ENCODE results near the gene FAM107A.

The FAM107A gene

DNA sequence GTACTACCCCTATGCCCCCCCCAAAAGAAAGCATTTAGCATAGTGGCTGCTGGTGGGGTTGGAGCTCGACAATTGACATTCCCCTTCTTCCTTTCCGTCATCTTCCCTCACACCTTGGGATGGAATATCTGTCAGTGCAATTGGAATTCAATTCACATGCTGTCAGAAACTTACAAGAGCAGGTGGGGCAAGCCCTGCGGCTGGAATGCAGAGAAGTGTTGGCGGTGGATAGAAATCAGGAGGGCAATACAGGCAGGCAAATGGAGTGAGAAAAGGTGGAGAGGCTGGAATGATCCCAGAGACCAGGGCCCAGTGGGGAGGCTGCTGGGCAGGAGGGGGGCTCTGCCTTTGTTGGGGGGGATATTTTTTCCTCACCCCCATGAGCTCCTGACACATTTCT lies 45.2 kb upstream of the FAM107A start:
- H3K4me3 ChIP-seq (ENCODE audit: low read depth, low read length): no peak overlapping the region
- CTCF ChIA-PET: interaction anchor here (0.9 to 8.8 kb wide), 6 partner anchors 8 to 56 kb away, joined by 3 to 79 read pairs (median 4); no protein-coding TSS in a partner anchor
- POLR2A ChIA-PET: no interaction called here
- DNase-seq (ENCODE audit: low read depth, low spot score): no peak
- TF ChIP-seq, protein P1, sequence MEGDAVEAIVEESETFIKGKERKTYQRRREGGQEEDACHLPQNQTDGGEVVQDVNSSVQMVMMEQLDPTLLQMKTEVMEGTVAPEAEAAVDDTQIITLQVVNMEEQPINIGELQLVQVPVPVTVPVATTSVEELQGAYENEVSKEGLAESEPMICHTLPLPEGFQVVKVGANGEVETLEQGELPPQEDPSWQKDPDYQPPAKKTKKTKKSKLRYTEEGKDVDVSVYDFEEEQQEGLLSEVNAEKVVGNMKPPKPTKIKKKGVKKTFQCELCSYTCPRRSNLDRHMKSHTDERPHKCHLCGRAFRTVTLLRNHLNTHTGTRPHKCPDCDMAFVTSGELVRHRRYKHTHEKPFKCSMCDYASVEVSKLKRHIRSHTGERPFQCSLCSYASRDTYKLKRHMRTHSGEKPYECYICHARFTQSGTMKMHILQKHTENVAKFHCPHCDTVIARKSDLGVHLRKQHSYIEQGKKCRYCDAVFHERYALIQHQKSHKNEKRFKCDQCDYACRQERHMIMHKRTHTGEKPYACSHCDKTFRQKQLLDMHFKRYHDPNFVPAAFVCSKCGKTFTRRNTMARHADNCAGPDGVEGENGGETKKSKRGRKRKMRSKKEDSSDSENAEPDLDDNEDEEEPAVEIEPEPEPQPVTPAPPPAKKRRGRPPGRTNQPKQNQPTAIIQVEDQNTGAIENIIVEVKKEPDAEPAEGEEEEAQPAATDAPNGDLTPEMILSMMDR (IDR thresholded peaks at IDR 0.05; ENCODE audit: insufficient read depth, low read length, missing control alignments): no peak

DNA sequence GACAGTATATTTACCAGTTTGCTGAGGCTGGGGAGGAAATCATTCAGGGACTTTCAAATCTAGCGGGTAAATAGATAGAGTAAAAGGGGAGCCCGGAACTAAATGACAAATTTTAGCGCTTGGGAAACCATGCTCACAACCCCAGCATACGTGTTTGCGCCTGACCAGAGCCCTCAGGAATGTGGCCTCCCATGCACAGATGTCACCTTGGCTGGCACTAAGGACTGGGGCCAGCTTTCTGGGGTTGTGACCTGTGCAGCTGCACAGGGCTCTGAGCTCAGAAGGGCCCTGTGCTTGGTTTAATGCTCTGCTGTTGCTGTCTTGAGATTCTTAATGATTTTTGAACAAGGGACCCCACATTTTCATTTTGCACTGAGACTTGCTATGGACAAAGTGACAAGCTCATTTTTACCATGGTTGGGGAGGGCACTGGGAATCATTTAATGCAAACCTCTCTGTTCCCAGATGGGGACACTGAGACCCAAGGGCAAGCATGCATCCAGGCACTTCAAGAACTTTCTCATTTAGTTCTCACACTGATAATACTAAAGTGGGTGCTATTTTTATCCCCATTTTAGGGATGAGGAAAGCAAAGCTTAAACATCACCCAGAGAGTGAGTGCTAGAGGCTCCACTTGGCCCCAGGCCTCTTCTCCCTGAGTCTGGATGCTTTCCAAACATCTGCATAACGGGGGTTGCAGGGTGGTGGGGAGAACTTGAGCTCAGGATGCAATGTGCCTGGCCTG lies 44.1 kb upstream of the FAM107A start:
- CTCF ChIA-PET: interaction anchor here (1.0 to 8.8 kb wide), 4 partner anchors 9 to 52 kb away, joined by 5 to 79 read pairs (median 6); no protein-coding TSS in a partner anchor
- POLR2A ChIA-PET: no interaction called here
- H3K4me3 ChIP-seq (ENCODE audit: low read depth, low read length): no peak overlapping the region
- DNase-seq (ENCODE audit: low read depth, low spot score): no peak
- TF ChIP-seq, protein P1 (IDR thresholded peaks at IDR 0.05; ENCODE audit: insufficient read depth, low read length, missing control alignments): no peak

DNA sequence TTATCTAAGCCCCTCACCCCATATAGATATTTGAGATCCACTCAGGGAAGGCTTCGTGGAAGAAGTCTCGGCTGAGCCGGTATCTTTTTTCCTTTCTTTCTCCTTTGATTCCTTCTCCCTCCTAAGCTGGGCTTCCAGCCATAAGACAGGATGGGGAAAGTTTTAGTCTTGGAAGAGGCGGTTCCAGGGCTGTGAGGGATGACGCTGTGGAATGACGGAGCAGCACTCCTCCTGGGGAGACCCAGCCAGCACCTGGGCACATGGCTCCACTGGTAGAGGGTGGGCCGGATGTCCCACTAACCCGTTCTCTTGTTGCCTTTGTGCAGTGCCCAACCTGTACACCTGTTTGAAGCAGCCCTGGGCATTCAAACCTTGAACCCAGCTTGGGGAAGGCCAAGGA lies 43.2 kb upstream of the FAM107A start:
- no peak overlapping the region for H3K4me3 ChIP-seq (ENCODE audit: low read depth, low read length)
- CTCF ChIA-PET: interaction anchor here (8.8 kb wide), 1 partner anchor 10 kb away, joined by 79 read pairs; no protein-coding TSS in a partner anchor
- POLR2A ChIA-PET: no interaction called here
- TF ChIP-seq, protein P1 (IDR thresholded peaks at IDR 0.05; ENCODE audit: insufficient read depth, low read length, missing control alignments): no peak
- no peak for DNase-seq (ENCODE audit: low read depth, low spot score)

DNA sequence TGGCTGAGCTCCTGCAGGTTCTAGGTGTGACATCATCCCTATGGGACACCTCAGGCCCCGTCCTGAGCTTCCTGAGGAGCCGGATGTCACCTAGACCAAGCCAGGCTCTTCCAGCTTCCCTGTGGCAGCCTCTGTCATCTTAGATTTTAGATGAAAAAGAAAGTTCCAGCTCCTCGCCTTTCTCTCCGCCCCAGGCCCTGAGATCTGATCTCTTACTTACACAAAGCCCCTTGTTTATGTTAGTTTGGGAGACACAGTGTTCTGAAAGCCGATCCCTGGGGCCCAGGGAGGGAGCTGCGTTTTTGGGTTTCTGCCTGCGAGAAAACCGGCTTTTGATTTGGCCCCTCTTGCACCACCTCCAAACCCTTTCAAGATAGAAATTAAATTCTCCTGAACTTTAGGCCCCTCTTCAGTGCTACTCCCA lies 40.2 kb upstream of the FAM107A start:
- CTCF ChIA-PET: interaction anchor here (3.4 to 8.8 kb wide), 2 partner anchors 13 to 49 kb away, joined by 19 to 79 read pairs; no protein-coding TSS in a partner anchor
- TF ChIP-seq, protein P1 (IDR thresholded peaks at IDR 0.05; ENCODE audit: insufficient read depth, low read length, missing control alignments): no peak
- POLR2A ChIA-PET: no interaction called here
- no peak overlapping the region for H3K4me3 ChIP-seq (ENCODE audit: low read depth, low read length)
- DNase-seq (ENCODE audit: low read depth, low spot score): no peak

DNA sequence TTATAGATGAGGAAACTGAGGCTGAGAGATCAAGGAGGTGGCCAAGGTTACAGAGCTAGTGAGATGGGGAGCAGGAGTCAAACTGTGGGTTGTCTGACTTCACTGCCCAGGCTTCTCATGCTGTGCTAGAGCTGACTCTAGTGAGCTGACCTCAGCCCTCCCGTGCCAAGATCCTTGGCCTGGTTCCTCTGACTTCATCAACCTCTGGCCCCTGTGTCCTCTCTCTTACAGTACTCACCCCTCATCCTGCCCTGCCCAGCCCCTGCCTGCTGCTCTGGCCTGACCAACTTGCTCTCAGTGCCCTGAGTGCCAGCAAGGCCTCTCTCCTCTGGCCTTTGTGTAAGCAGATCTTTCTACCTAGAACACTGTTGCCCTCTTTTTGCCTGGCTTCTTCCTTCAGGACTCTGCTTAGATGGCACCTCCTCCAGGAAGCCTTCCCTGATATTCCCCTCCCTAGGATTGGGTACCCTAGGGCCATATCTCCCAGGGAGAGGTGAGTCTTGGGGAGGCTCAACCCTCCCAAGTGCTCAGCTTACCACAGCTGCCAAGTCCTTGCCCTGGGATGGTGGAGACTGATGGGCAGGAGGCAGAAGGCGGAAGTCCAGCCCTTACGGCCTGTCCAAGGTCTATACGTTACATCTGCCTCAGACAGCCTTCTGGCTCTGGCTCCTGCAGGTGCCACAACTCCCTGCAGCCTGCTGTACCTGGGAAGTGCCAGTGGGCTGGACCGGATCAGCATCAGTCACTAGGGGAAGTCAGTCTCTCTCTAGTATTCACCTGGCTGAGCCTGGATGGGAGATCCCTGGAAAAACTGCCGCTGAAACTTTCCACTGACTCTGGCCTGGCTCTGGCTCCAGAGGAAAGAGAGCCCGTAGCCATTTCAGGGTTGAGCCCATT lies 36.3 kb upstream of the FAM107A start:
- DNase-seq (ENCODE audit: low read depth, low spot score): no peak
- H3K4me3 ChIP-seq (ENCODE audit: low read depth, low read length): no peak overlapping the region
- ChIA-PET CTCF (interaction anchor here (1.4 to 4.0 kb wide), 3 partner anchors 16 to 44 kb away, joined by 5 to 22 read pairs (median 12); no protein-coding TSS in a partner anchor), POLR2A (no interaction called here)
- TF ChIP-seq, protein P1 (IDR thresholded peaks at IDR 0.05; ENCODE audit: insufficient read depth, low read length, missing control alignments): no peak

DNA sequence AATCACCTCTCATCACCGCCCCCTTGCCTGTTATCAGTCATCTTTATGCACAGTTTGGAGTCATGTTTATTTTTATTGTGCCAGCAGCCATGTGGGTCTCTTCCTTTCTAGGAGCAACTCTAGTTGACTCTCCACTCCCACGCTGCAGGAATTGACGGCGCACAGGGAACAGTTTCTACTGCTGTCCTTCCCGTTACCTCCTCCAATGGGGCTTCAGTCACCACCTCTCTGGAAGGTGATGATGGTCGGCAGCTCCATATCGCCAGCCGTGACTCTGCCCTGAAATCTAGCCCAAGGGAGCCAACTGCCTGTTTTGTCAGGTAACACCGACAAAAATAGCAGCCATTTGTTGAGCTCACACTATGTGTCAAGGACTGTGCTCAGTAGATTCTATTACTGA lies 35.6 kb upstream of the FAM107A start:
- H3K4me3 ChIP-seq (ENCODE audit: low read depth, low read length): no peak overlapping the region
- POLR2A ChIA-PET: no interaction called here
- TF ChIP-seq, protein P1 (IDR thresholded peaks at IDR 0.05; ENCODE audit: insufficient read depth, low read length, missing control alignments): no peak
- CTCF ChIA-PET: interaction anchor here (1.4 to 4.0 kb wide), 3 partner anchors 17 to 44 kb away, joined by 5 to 22 read pairs (median 12); no protein-coding TSS in a partner anchor
- no peak for DNase-seq (ENCODE audit: low read depth, low spot score)
